ENCODE measurements around the gene LYSMD2. TPM values are rescaled to one million over a fixed set of nuclear protein-coding genes. Genes with fewer than 3 reads are reported as not detected.

The LYSMD2 gene
- total RNA-seq, 3 donors from 2014 or later = 16.3 to 23.5 (median 22.4) TPM

DNA sequence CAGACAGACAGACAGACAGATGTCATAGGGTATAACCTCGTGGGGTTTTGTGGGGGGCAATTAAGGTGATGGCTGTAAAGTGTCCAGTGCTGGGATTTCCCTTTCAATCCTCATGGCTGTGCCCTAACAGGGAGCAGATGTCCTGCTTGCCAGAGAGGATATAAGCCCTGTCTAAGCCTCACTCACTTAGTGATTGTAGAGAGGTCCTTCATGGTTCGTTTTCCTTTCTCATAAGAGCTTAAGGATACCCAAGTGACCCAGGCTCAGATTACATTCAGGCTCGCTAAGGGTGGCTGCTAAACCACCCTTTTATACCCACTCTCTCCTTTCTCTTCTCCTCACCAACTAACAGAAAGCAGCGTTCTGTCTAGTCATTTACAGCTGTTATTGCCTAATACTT is 19.2 kb downstream of the LYSMD2 start:
- DNase-seq (no peak), ATAC-seq (no peak)
- no peak overlapping the region for H3K4me3 Mint-ChIP-seq
- H3K36me3 Mint-ChIP-seq (ENCODE audit: insufficient read depth) = peaks cover 15% of the 10 kb centered on the region
- H3K27me3 Mint-ChIP-seq (ENCODE audit: low read depth) = no peaks in the 10 kb centered on the region
- no peaks in the 10 kb centered on the region for H3K9me3 Mint-ChIP-seq
- H3K4me1 Mint-ChIP-seq (ENCODE audit: low read depth) = peaks cover 12% of the 10 kb centered on the region

DNA sequence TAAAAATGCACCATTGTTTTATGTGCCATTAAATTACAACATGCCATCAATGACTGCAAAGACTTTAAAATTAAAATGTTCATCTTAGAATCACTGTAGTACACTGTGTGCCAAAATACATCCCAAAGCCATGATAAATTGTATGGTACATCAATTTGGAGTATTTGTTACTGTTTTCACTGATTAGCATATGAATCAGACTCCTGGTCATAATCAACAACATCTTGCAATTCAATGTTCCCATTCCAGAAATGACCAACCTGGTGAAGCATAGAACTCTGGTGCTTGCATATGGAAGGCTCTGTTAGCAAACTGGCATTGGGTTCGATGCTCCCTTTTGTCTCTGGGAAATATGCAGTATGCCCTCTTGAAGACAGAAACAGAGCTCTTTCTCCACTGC is 22.5 kb downstream of the LYSMD2 start:
- H3K4me3 Mint-ChIP-seq = no peak overlapping the region
- peaks cover under 1% of the 10 kb centered on the region for H3K36me3 Mint-ChIP-seq (ENCODE audit: insufficient read depth)
- peaks cover 2% of the 10 kb centered on the region for H3K4me1 Mint-ChIP-seq (ENCODE audit: low read depth)
- no peak for ATAC-seq
- no peak for DNase-seq
- no peaks in the 10 kb centered on the region for H3K9me3 Mint-ChIP-seq
- no peaks in the 10 kb centered on the region for H3K27me3 Mint-ChIP-seq (ENCODE audit: low read depth)

DNA sequence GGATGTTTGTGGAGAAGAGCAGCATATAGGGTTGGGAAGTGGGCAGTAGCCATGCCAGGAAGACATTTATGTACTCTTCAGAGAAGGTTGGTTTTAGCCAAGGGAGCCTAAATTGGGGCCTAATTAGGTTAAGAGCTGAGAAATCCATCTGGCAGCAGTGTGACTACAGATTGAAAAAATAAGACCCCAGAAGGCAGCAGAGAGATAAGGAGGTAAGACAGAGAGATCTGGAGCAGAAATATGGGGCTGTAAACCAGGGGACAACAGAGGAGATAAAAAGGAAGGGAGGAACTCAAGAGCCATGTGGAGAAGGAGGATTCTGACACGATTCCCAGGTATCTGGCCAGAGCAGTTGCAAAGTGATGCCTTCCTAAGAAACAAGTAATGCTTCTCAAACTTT is 23.3 kb downstream of the LYSMD2 start:
- no peaks in the 10 kb centered on the region for H3K27me3 Mint-ChIP-seq (ENCODE audit: low read depth)
- DNase-seq (no peak), ATAC-seq (no peak)
- H3K9me3 Mint-ChIP-seq = no peaks in the 10 kb centered on the region
- H3K4me3 Mint-ChIP-seq = no peak overlapping the region
- H3K36me3 Mint-ChIP-seq (ENCODE audit: insufficient read depth) = no peaks in the 10 kb centered on the region
- peaks cover 2% of the 10 kb centered on the region for H3K4me1 Mint-ChIP-seq (ENCODE audit: low read depth)

DNA sequence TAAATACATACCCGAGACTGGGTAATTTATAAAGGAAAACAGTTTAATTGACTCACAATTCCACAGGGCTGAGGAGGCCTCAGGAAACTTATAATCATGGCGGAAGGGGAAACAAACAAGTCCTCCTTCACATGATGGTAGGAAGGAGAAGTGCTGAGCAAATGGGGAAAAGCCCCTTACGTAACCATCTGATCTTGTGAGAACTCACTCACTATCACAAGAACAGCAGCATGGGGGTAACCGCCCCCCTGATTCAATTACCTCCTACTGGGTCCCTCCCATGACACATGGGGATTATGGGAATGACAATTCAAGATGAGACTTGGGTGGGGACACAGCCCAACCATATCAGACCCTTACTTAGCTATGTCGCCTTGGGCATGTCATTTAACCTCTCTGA is 28.4 kb downstream of the LYSMD2 start:
- no peak for DNase-seq
- no peak for ATAC-seq
- Mint-ChIP-seq H3K36me3 (ENCODE audit: insufficient read depth) (no peaks in the 10 kb centered on the region), H3K4me1 (ENCODE audit: low read depth) (no peaks in the 10 kb centered on the region), H3K4me3 (no peak overlapping the region), H3K27me3 (ENCODE audit: low read depth) (peaks cover 7% of the 10 kb centered on the region), H3K9me3 (no peaks in the 10 kb centered on the region)

GRCh38 chr15:51708013-51708412 is 29.4 kb downstream of the LYSMD2 start:
- no peak for ATAC-seq
- H3K9me3 Mint-ChIP-seq = no peaks in the 10 kb centered on the region
- no peak for DNase-seq
- no peaks in the 10 kb centered on the region for H3K4me1 Mint-ChIP-seq (ENCODE audit: low read depth)
- no peaks in the 10 kb centered on the region for H3K36me3 Mint-ChIP-seq (ENCODE audit: insufficient read depth)
- H3K4me3 Mint-ChIP-seq = no peak overlapping the region
- peaks cover 7% of the 10 kb centered on the region for H3K27me3 Mint-ChIP-seq (ENCODE audit: low read depth)

DNA sequence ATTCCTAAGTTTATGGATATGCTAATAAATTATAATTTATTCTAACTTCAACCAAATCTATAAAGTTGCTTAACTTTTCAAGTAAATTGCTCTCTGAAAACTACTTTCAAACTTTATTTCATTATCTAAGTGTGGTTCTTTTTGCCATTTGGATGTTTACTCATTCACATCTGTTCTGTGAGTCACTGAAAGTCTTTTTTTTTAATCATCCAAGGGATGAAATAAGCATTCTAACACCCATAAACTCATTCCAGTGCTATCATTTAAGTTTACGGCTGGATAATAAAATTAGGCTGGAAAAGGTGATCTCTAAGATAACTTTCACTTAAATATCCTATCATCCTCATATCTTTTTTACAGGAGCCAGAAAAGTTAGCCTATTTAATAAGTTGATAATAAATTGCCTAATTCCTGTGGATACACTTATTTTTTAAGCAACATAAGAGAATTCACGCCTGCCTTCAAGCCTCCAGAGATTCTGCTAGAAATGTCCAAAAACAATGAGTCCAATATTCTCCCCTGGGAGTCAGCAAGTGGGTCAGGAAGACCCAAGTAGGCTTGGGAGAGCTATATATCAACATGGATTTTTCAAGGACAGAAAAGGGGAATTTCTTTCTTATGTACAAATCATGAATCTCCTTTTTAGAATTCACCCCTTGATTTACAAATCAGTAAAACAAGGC is 30.4 kb downstream of the LYSMD2 start:
- Mint-ChIP-seq H3K36me3 (ENCODE audit: insufficient read depth) (no peaks in the 10 kb centered on the region), H3K9me3 (no peaks in the 10 kb centered on the region), H3K4me3 (no peak overlapping the region), H3K4me1 (ENCODE audit: low read depth) (no peaks in the 10 kb centered on the region), H3K27me3 (ENCODE audit: low read depth) (peaks cover 7% of the 10 kb centered on the region)
- DNase-seq (no peak), ATAC-seq (no peak)

GRCh38 chr15:51706291-51706690 is 31.2 kb downstream of the LYSMD2 start:
- Mint-ChIP-seq H3K4me1 (ENCODE audit: low read depth) (no peaks in the 10 kb centered on the region), H3K9me3 (no peaks in the 10 kb centered on the region), H3K4me3 (no peak overlapping the region), H3K27me3 (ENCODE audit: low read depth) (peaks cover 7% of the 10 kb centered on the region), H3K36me3 (ENCODE audit: insufficient read depth) (no peaks in the 10 kb centered on the region)
- no peak for DNase-seq
- ATAC-seq = no peak

- Mint-ChIP-seq H3K36me3 (ENCODE audit: insufficient read depth) (no peaks in the 10 kb centered on the region), H3K27me3 (ENCODE audit: low read depth) (peaks cover 24% of the 10 kb centered on the region), H3K4me3 (no peak overlapping the region), H3K4me1 (ENCODE audit: low read depth) (no peaks in the 10 kb centered on the region), H3K9me3 (no peaks in the 10 kb centered on the region)
- DNase-seq (no peak), ATAC-seq (no peak)
Observed at GRCh38 chr15:51702710-51703109, 34.7 kb downstream of the LYSMD2 start.

DNA sequence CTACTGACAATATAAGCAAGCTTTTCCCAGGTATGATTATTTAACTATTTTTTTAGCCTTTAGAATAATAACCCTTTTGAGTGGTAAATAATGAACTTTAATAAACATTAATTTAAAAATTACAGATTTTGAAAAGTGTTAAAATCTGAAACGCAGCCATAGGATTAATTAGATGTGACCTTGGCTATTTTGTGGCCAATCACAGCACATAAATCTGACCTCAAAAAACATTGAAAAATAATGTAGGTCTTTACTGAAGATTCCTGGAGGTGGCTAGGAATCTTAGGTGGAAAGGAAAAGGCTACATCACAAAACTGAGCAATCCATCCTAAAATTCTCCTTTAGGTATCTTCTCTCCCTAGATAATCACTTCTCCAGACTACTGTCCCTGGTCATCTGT is 38.1 kb downstream of the LYSMD2 start:
- DNase-seq = no peak
- Mint-ChIP-seq H3K4me1 (ENCODE audit: low read depth) (no peaks in the 10 kb centered on the region), H3K4me3 (no peak overlapping the region), H3K9me3 (no peaks in the 10 kb centered on the region), H3K27me3 (ENCODE audit: low read depth) (peaks cover 18% of the 10 kb centered on the region), H3K36me3 (ENCODE audit: insufficient read depth) (no peaks in the 10 kb centered on the region)
- no peak for ATAC-seq

DNA sequence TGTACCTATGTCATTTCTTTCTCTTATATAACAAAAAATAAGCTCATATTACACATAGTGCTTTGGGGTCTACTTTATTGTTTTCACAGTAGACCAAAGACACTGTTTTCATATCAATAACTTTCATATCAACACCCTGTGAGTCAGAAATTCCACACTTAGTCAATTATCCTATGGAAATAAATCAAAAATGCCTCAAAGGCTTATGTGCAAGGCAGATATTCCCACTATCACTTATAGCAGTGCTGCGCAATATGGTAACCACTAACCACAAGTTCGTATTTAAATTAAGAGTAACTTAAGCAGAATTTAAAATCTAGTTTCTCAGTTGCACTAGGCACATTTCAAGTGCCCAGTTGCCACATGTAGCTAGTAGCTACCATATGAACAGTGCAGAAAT is 40.3 kb downstream of the LYSMD2 start:
- H3K27me3 Mint-ChIP-seq (ENCODE audit: low read depth) = peaks cover 19% of the 10 kb centered on the region
- H3K9me3 Mint-ChIP-seq = no peaks in the 10 kb centered on the region
- H3K36me3 Mint-ChIP-seq (ENCODE audit: insufficient read depth) = no peaks in the 10 kb centered on the region
- no peak for ATAC-seq
- peaks cover 7% of the 10 kb centered on the region for H3K4me1 Mint-ChIP-seq (ENCODE audit: low read depth)
- DNase-seq = no peak
- H3K4me3 Mint-ChIP-seq = no peak overlapping the region

DNA sequence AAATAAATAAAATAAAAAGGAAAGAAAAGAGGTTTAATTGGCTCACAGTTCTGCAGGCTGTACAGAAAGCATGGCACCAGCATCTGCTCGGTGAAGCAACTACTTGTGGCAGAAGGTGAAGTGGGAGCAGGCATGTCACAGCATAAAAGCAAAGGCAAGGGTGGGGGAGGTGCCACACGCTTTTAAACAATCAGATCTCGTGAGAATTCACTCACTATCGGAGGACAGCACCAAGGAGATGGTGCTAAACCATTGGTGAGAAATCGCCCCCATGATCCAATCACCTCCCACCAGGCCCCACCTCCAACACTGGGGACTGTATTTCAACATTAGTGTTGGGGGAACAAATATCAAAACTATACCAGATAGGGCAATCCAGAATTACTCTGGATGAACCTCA is 40.9 kb downstream of the LYSMD2 start:
- peaks cover 19% of the 10 kb centered on the region for H3K27me3 Mint-ChIP-seq (ENCODE audit: low read depth)
- H3K4me1 Mint-ChIP-seq (ENCODE audit: low read depth) = peaks cover 13% of the 10 kb centered on the region
- no peaks in the 10 kb centered on the region for H3K36me3 Mint-ChIP-seq (ENCODE audit: insufficient read depth)
- no peak overlapping the region for H3K4me3 Mint-ChIP-seq
- no peaks in the 10 kb centered on the region for H3K9me3 Mint-ChIP-seq
- no peak for DNase-seq
- no peak for ATAC-seq

DNA sequence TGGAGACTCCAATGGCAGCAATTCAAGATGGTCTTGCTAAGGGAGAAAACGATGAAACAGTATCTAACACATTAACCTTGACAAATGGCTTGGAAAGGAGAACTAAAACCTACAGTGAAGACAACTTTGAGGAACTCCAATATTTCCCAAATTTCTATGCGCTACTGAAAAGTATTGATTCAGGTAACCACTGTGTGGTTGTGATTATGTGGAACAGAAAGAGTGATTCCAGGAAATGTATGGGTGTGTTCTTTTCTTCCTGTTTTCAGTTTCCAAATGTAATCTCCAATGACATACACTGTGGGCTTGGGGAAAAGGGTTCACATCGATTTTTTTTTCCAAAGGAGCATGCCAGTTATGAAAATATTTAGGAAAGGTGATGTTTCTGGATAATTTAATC is 45.3 kb downstream of the LYSMD2 start:
- DNase-seq (no peak), ATAC-seq (no peak)

GRCh38 chr15:51688863-51689262 is 48.6 kb downstream of the LYSMD2 start:
- Mint-ChIP-seq H3K27me3 (ENCODE audit: low read depth) (peaks cover 29% of the 10 kb centered on the region), H3K9me3 (no peaks in the 10 kb centered on the region), H3K4me1 (ENCODE audit: low read depth) (peaks cover 17% of the 10 kb centered on the region), H3K36me3 (ENCODE audit: insufficient read depth) (no peaks in the 10 kb centered on the region), H3K4me3 (no peak overlapping the region)
- no peak for DNase-seq
- ATAC-seq = no peak

More for the DNA sequence above, 45.3 kb downstream of the LYSMD2 start:
- Mint-ChIP-seq H3K27me3 (ENCODE audit: low read depth) (peaks cover 8% of the 10 kb centered on the region), H3K9me3 (no peaks in the 10 kb centered on the region), H3K4me3 (no peak overlapping the region), H3K36me3 (ENCODE audit: insufficient read depth) (no peaks in the 10 kb centered on the region), H3K4me1 (ENCODE audit: low read depth) (peaks cover 17% of the 10 kb centered on the region)

DNA sequence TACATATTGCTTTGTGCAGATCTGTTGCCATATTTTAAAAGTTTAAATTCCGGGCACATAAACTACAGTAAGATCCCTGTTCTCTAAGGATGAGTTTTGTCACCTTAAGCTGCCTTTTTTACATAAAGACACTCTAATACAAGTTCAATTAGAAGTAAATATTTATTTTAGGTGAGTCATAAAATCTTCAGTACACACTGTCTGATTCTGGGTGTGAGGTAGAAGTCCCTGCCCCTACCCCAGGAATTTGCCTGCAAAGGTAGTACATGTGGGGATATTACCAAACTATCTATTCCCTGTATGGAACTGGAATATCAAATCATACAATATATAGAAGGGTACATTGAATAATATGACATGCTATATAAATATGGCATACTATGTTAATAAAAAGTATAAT is 49.9 kb downstream of the LYSMD2 start:
- H3K4me1 Mint-ChIP-seq (ENCODE audit: low read depth) = peaks cover 14% of the 10 kb centered on the region
- no peaks in the 10 kb centered on the region for H3K9me3 Mint-ChIP-seq
- ATAC-seq (no peak), DNase-seq (no peak)
- H3K4me3 Mint-ChIP-seq = no peak overlapping the region
- H3K27me3 Mint-ChIP-seq (ENCODE audit: low read depth) = peaks cover 37% of the 10 kb centered on the region
- no peaks in the 10 kb centered on the region for H3K36me3 Mint-ChIP-seq (ENCODE audit: insufficient read depth)

GRCh38 chr15:51681303-51681963 is 56.0 kb downstream of the LYSMD2 start, which contains the start of gene SCG3:
TSS of gene SCG3 (plus strand) at chr15:51681503. CDS start at chr15:51681756, 253 bp downstream.
- Mint-ChIP-seq H3K4me1 (ENCODE audit: low read depth) (peaks cover 6% of the 10 kb centered on the region), H3K9me3 (no peaks in the 10 kb centered on the region), H3K36me3 (ENCODE audit: insufficient read depth) (no peaks in the 10 kb centered on the region), H3K4me3 (no peak within 1 kb of the TSS), H3K27me3 (ENCODE audit: low read depth) (peaks cover 62% of the 10 kb centered on the region)
- peak; percentile 78 to 83 for ATAC-seq
- DNase-seq = peak; percentile 25

Data from activated T-cell treated with anti-CD3 and anti-CD28 coated beads, Interleukin-2, amount 50 U/mL, for 4 hours (primary cell).